Kidney epithelial cell (primary cell): ENCODE data around the gene MRPL39. TPM values are rescaled to one million over a fixed set of nuclear protein-coding genes. Genes with fewer than 3 reads are reported as not detected.

ENCODE experiments used
- DNase-seq: peaks from one replicate; pipeline ENCODE4 v3.0.0-alpha.2; 2010; ENCODE audit warnings: low read depth
- H3K27me3 ChIP-seq: 2 replicates; pipeline ENCODE4 v1.6.0; 2011; ENCODE audit warnings: low read length; ENCODE audit not compliant: control insufficient read depth, insufficient read depth
- H3K36me3 ChIP-seq: 2 replicates; pipeline ENCODE4 v1.5.1; 2011; ENCODE audit warnings: low read length; ENCODE audit not compliant: control insufficient read depth, insufficient read depth
- H3K4me3 ChIP-seq: 2 replicates; pipeline ENCODE4 v1.5.1; 2011; ENCODE audit warnings: low read depth, mild to moderate bottlenecking, control low read depth, low read length
- total RNA-seq: library from RNA; depleted of rRNA; stranded (reverse); fragments of >200 nt; gene quantifications from 2 replicates; pipeline ENCODE4 v1.2.3, GENCODE V29; 2015
- TF ChIP-seq, protein P1 (sequence below): IDR thresholded peaks from 2 replicates; pipeline ENCODE4 v1.5.1; 2011; ENCODE audit warnings: mild to moderate bottlenecking, moderate library complexity, low read length, control low read depth, inconsistent platforms; ENCODE audit not compliant: insufficient read depth, poor library complexity, severe bottlenecking

The MRPL39 gene
- total RNA-seq, 1 donor from 2014 or later, result 21.8 TPM

DNA sequence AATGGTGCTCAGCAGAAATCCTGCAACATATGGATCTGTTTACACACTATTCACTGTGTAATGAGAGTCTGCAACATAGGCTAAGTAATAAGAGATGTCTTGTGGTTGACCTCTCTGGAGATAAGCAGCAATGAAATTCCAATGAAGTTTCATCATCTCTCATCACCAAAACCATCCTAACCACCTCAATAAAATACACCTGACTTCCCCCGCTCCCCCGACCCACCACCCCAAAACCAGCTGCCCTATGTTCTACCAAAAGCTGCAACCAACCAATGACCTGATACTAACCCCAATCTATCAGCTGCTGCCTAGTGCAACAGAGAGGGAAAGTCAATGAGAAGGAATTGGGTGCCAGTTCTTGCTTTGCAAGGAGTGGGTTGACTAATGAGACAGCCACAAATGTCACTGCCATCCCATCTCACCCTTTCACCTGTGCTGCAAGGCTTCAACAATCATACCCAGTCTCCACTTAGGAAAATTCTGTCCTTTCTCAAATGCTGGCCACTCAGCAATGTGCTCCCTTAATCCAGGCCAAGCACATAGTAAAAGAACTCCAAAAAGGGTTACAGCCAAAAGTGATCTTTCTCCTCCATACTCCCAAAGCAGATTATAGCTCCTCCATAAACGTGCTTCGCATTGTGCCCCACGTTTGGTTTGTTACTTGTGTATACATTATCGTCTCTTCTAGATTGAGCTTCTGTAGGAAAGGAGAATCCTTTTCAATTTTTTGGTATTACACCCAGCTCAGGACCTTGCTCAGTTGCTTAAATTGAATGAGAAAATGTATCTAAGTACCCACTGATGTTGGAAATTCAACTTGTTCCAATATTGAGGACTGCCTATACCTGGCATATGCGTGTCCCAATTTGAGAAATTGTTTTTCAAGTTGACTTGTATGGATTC is 29.0 kb downstream of the MRPL39 start:
- TF ChIP-seq, protein P1, sequence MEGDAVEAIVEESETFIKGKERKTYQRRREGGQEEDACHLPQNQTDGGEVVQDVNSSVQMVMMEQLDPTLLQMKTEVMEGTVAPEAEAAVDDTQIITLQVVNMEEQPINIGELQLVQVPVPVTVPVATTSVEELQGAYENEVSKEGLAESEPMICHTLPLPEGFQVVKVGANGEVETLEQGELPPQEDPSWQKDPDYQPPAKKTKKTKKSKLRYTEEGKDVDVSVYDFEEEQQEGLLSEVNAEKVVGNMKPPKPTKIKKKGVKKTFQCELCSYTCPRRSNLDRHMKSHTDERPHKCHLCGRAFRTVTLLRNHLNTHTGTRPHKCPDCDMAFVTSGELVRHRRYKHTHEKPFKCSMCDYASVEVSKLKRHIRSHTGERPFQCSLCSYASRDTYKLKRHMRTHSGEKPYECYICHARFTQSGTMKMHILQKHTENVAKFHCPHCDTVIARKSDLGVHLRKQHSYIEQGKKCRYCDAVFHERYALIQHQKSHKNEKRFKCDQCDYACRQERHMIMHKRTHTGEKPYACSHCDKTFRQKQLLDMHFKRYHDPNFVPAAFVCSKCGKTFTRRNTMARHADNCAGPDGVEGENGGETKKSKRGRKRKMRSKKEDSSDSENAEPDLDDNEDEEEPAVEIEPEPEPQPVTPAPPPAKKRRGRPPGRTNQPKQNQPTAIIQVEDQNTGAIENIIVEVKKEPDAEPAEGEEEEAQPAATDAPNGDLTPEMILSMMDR, result no peak
- Histone ChIP-seq H3K36me3 (no peaks in the 10 kb centered on the region), H3K4me3 (no peak overlapping the region), H3K27me3 (no peaks in the 10 kb centered on the region)
- DNase-seq, result no peak

DNA sequence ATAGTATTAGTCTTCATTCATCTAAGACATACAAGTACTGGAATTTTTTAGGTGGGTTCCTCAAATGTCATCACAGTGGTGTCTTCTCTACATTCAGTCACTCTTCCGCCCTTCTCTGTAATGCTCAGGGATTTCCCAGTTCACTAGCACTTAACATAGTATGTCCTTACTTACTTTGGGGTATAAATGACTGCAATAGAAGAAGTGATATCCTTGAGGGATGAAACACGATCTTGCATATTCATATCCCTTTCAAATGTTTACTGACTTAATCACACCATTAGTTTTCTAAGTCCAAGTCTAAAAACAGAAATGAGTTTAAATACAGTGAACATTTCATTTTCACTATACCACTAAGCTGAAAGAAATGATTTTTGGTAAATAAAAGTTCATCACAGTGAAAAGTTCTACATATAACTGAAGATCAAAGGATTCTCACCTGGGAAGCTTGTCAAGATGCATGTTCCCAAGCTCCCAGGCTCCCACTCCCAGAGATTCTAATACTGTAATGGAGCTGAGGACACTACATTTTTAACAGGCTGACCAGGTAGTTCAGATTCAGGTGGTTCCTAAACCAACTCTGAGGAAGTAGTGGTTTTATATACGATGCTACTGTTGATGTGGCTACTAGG is 29.7 kb downstream of the MRPL39 start:
- TF ChIP-seq, protein P1, result no peak
- no peak for DNase-seq
- Histone ChIP-seq H3K36me3 (no peaks in the 10 kb centered on the region), H3K4me3 (no peak overlapping the region), H3K27me3 (no peaks in the 10 kb centered on the region)

DNA sequence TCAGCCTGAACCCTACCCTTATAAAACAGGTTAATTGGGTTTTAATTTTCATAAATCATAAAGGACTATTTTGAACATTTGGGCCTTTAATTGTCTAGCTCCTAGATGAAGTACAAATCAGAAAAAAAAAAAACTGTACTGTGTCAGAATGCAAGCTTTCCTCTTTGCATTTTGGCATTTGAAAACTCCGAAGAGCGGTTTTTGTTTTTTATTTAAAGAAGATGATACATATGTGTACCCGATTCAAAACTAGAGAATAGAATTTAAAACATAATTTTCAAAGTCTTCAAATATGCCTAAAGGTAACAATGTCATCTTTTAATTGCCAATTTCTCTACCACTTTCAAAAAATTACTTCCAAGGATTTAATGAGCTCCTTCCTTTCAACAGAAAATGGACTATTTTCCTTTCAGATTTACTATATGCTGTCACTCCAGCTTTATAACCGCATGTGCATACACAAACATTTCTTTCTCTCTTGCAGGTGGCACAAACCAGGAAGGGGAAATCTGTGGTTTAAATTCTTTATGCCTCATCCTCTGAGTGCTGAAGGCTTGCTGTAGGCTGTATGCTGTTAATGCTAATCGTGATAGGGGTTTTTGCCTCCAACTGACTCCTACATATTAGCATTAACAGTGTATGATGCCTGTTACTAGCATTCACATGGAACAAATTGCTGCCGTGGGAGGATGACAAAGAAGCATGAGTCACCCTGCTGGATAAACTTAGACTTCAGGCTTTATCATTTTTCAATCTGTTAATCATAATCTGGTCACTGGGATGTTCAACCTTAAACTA is 33.7 kb downstream of the MRPL39 start:
- TF ChIP-seq, protein P1, result no peak
- DNase-seq, result peak; percentile 96
- Histone ChIP-seq H3K4me3 (no peak overlapping the region), H3K36me3 (no peaks in the 10 kb centered on the region), H3K27me3 (no peaks in the 10 kb centered on the region)

DNA sequence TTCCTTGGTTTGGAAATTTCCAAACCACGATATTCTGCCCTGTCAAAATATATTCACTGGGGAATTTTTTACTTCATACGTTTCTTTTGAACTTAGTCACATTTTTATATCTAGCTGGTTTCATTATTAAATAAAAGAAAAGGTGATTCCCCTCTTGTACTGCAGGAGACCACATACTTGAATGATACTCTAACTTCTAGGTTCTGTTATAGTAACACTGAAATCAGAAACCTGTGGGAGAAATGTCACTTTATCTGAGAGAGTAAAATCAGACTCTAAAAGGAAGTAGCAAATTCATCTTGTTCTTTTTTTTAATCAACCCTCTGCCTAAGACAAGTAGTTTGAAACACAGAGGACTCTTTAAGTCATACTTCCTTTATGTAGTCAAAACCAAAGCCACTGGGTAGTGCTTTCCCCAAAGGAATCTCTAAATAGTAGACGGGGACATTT is 34.4 kb downstream of the MRPL39 start:
- Histone ChIP-seq H3K27me3 (no peaks in the 10 kb centered on the region), H3K4me3 (no peak overlapping the region), H3K36me3 (no peaks in the 10 kb centered on the region)
- no peak for DNase-seq
- TF ChIP-seq, protein P1, result no peak

DNA sequence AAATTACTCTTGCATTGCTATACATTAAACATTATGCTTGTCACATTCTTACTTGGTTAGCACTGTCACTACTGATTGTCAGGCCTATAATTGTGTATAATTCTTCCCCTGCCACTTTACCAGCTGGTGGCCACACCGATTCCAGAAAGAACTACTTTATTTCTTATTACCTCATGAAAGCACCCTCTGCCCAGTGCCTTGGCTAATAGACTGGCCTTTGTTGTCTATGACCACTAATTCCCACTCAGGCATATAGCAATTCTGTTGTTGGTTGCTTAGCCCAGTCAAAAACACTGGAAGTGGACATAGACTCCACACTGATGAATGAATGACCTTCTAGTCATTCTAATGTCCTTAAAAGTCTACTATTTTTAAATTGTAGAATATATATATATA is 35.6 kb downstream of the MRPL39 start:
- Histone ChIP-seq H3K4me3 (no peak overlapping the region), H3K27me3 (no peaks in the 10 kb centered on the region), H3K36me3 (no peaks in the 10 kb centered on the region)
- TF ChIP-seq, protein P1, result no peak
- DNase-seq, result no peak
